Activated T-cell treated with anti-CD3 and anti-CD28 coated beads, Interleukin-2, amount 50 U/mL, for 72 hours (primary cell): Measurements from ENCODE around the gene MPRIP. TPM values are rescaled to one million over a fixed set of nuclear protein-coding genes. Genes with fewer than 3 reads are reported as not detected.

Source experiments
- ATAC-seq, 2 donors: fragments of 150-1000 bp; cut with Tn5 transposase; replicated peaks in 1 of 2; 2 replicates each; pipeline ENCODE4 v1.10.0; 2021; ENCODE audit warnings: moderate library complexity in 2 of 2, mild to moderate bottlenecking in 1 of 2
- DNase-seq, 2 donors: peaks; one replicate each; pipeline ENCODE4 v3.0.0; 2021 to 2022; ENCODE audit warnings: mixed read lengths in 1 of 2
- H3K27ac Mint-ChIP-seq: one replicate; pipeline ENCODE4 v1.8.0; 2022; ENCODE audit warnings: mild to moderate bottlenecking, moderate library complexity, mixed read lengths
- H3K27me3 Mint-ChIP-seq: one replicate; pipeline ENCODE4 v1.8.0; 2022; ENCODE audit warnings: low read depth, mixed read lengths
- H3K36me3 Mint-ChIP-seq, 2 donors: one replicate each; pipeline ENCODE4 v1.8.0; 2022; ENCODE audit warnings: mixed read lengths in 2 of 2, mild to moderate bottlenecking in 1 of 2; ENCODE audit not compliant: insufficient read depth in 2 of 2
- H3K4me1 Mint-ChIP-seq: one replicate; pipeline ENCODE4 v1.8.0; 2022; ENCODE audit warnings: low read depth, mixed read lengths
- H3K4me3 Mint-ChIP-seq, 2 donors: one replicate each; pipeline ENCODE4 v1.8.0; 2022; ENCODE audit warnings: mild to moderate bottlenecking in 2 of 2, mixed read lengths in 2 of 2, moderate library complexity in 2 of 2
- H3K9me3 Mint-ChIP-seq, 2 donors: one replicate each; pipeline ENCODE4 v1.8.0; 2022; ENCODE audit warnings: mixed read lengths in 2 of 2
- total RNA-seq, 2 donors: library from RNA; stranded (reverse); gene quantifications; one replicate each; pipeline ENCODE4 v1.2.3, GENCODE V29; 2022

The MPRIP gene
- total RNA-seq, 2 donors from 2014 or later = 110 to 128 TPM

DNA sequence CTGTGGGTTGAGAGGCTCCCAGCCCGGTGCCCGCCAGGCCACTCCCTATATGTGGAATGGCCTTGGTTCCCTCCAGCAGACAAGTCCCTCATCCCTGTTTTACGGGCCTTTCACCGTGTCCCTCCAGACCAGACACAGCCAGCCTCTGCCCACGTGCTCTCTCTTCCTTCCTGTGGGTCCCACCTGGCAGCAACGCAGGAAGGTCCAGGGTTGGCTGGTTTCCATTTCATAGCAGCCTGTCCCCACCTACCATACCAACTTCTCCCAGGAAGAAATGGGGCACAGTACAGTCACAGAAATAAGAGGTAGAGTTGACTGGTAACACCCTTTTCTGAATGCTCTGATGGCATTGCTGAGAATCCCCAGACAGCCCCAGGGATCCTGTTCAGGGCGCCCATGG, 128.9 kb downstream of the MPRIP start:
- peak overlapping the region; percentile 39 for H3K27ac Mint-ChIP-seq

DNA sequence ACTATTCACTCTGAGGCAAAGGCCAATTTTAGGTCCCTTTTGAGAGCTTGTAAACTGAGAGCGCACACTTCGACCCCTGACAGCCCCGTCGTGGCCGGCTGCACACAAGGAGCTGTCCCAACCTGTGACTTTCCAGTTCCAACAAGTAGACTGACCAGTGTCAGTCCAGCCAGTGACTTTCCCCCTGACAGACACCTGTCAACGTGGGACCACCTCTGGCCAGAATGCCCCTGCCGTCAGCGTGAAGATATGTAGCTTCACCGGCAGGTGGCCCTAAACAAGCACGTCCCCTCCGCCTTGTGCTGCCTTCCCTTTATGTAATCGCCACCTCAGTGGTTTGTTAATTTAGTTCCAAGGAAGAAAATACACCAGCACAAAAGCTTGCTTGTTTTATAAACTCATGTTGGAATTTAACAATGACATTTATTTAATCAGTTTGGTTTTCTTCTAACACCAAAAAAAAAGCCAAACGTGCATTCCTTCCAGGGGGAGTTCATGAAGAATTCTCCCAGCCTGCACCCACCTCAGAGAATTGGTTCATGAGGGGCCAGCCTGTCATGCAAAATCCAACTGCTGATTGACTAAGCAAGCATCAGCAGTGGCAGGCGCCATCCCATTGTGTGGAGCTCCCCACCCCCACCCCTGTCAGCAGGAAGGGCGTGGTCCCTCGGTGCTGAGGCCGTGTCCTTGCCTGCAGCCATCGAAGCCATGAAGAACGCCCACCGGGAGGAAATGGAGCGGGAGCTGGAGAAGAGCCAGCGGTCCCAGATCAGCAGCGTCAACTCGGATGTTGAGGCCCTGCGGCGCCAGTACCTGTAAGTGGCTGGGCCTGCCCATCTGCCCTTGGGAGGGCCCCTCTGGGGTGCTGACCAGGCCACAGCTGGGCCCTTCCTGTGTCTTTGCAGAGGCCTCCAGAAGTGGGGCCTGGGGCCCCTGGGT, 130.0 kb downstream of the MPRIP start:
- Mint-ChIP-seq H3K27ac (peak overlapping the region; percentile 60), H3K9me3 (no peaks in the 10 kb centered on the region), H3K27me3 (no peaks in the 10 kb centered on the region), H3K36me3 (peaks cover 0 to 8% of the 10 kb centered on the region in 2 donors), H3K4me3 (no peak overlapping the region), H3K4me1 (peaks cover 38% of the 10 kb centered on the region)
- DNase-seq (no peak), ATAC-seq (no peak)

More for the DNA sequence above, 128.9 kb downstream of the MPRIP start:
- no peaks in the 10 kb centered on the region for H3K27me3 Mint-ChIP-seq
- H3K4me1 Mint-ChIP-seq = peaks cover 27% of the 10 kb centered on the region
- no peaks in the 10 kb centered on the region for H3K9me3 Mint-ChIP-seq
- DNase-seq (no peak), ATAC-seq (no peak)
- no peak overlapping the region for H3K4me3 Mint-ChIP-seq
- H3K36me3 Mint-ChIP-seq = peaks cover 0 to 4% of the 10 kb centered on the region in 2 donors

GRCh38 chr17:17172990-17173389, 130.7 kb downstream of the MPRIP start:
- H3K36me3 Mint-ChIP-seq = peaks cover 0 to 10% of the 10 kb centered on the region in 2 donors
- peak in 1 of 2 donors; percentile 15 for ATAC-seq
- DNase-seq = no peak
- H3K27me3 Mint-ChIP-seq = no peaks in the 10 kb centered on the region
- H3K27ac Mint-ChIP-seq = peak overlapping the region; percentile 27
- no peak overlapping the region for H3K4me3 Mint-ChIP-seq
- no peaks in the 10 kb centered on the region for H3K9me3 Mint-ChIP-seq
- H3K4me1 Mint-ChIP-seq = peaks cover 45% of the 10 kb centered on the region

GRCh38 chr17:17173921-17174320, 131.7 kb downstream of the MPRIP start:
- H3K36me3 Mint-ChIP-seq = peaks cover 3 to 11% of the 10 kb centered on the region in 2 donors
- no peak for DNase-seq
- no peak overlapping the region for H3K4me3 Mint-ChIP-seq
- no peak for ATAC-seq
- peak overlapping the region; percentile 27 for H3K27ac Mint-ChIP-seq
- no peaks in the 10 kb centered on the region for H3K27me3 Mint-ChIP-seq
- H3K9me3 Mint-ChIP-seq = no peaks in the 10 kb centered on the region
- peaks cover 54% of the 10 kb centered on the region for H3K4me1 Mint-ChIP-seq

DNA sequence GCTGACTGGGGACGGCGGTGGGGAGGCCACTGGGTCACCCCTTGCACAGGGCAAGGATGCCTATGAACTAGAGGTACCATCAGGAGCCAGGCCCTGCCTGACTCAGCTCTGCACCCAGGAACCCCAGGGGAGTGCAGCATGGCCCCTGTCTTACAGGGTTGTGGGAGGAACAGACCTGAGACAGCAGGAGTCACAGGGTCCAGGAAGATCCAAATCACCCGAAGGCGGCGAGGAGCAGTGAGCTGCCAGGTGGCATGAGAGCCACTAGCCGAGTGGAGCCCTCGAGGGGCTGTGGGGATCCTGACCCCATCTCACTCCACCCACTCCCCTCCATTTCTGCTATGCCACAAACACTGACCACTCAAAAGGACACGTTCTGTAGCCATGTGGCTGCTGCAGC, 133.1 kb downstream of the MPRIP start:
- Mint-ChIP-seq H3K9me3 (no peaks in the 10 kb centered on the region), H3K36me3 (peaks cover 3 to 16% of the 10 kb centered on the region in 2 donors), H3K4me1 (peaks cover 65% of the 10 kb centered on the region), H3K27me3 (no peaks in the 10 kb centered on the region), H3K4me3 (no peak overlapping the region), H3K27ac (peak overlapping the region; percentile 33)
- ATAC-seq = no peak
- no peak for DNase-seq

GRCh38 chr17:17175917-17176316, 133.7 kb downstream of the MPRIP start:
- Mint-ChIP-seq H3K9me3 (no peaks in the 10 kb centered on the region), H3K36me3 (peaks cover 6 to 21% of the 10 kb centered on the region in 2 donors), H3K27ac (peak overlapping the region; percentile 79), H3K27me3 (no peaks in the 10 kb centered on the region), H3K4me3 (peak overlapping the region; percentile 53 to 74), H3K4me1 (peaks cover 65% of the 10 kb centered on the region)
- DNase-seq (no peak), ATAC-seq (no peak)

DNA sequence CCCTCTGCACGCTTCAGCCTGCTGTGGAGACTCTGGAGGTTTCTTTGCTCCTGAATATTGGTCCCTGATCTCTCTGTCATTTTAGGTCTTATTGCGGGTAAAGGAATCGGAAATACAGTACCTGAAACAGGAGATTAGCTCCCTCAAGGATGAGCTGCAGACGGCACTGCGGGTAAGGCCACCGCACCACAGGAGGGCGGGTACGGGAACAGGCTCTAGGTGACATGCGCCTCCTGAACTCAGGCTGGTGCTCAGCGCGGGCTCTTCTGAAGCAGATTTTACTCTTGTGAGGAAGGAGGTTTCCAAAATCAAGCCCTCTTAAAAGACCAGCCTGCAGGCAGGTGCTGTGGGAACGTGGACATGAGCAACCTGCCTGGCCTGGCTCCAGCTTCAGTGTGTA, 134.1 kb downstream of the MPRIP start:
- Mint-ChIP-seq H3K9me3 (no peaks in the 10 kb centered on the region), H3K27me3 (no peaks in the 10 kb centered on the region), H3K4me3 (peak overlapping the region; percentile 53 to 74), H3K27ac (peak overlapping the region; percentile 79), H3K4me1 (peaks cover 68% of the 10 kb centered on the region), H3K36me3 (peaks cover 7 to 21% of the 10 kb centered on the region in 2 donors)
- ATAC-seq = peak in 1 of 2 donors; percentile 20
- DNase-seq = peak in 1 of 2 donors; percentile 39

- Mint-ChIP-seq H3K4me3 (peak overlapping the region; percentile 39 to 53), H3K36me3 (peaks cover 7 to 19% of the 10 kb centered on the region in 2 donors), H3K9me3 (no peaks in the 10 kb centered on the region), H3K4me1 (peaks cover 71% of the 10 kb centered on the region), H3K27me3 (no peaks in the 10 kb centered on the region), H3K27ac (peak overlapping the region; percentile 58)
- ATAC-seq (no peak), DNase-seq (no peak)
These were observed 134.9 kb downstream of the MPRIP start for GRCh38 chr17:17177176-17177575.

GRCh38 chr17:17179371-17179827, 137.1 kb downstream of the MPRIP start:
- Mint-ChIP-seq H3K27me3 (no peaks in the 10 kb centered on the region), H3K36me3 (peaks cover 7 to 22% of the 10 kb centered on the region in 2 donors), H3K4me1 (peaks cover 87% of the 10 kb centered on the region), H3K4me3 (peak overlapping the region; percentile 76 to 78), H3K27ac (peak overlapping the region; percentile 93), H3K9me3 (no peaks in the 10 kb centered on the region)
- ATAC-seq (peak; percentile 83 to 86), DNase-seq (peak; percentile 29 to 45)

DNA sequence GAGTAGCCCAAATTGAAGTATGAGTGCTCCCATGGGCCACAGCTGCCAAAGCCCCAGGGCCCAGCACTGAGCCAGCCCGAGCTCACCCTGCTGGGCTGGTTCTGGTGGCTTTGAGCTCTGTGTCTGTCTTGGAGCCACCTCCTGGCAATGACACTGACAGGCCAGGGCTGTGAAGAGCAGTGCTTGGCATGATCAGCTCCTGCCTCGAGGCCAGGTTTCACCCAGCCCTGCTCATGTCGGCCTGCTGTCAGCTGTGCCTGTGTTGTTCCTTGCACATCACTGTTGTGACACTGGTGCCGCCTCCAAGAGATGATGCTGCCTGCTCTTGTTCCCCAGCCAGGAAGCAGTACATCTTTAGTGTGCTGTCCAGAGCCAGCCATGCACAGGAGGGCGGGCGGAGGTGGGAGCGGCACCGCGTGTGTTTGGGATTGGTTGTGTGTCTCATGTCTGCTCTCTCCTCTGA, 137.9 kb downstream of the MPRIP start:
- H3K9me3 Mint-ChIP-seq = no peaks in the 10 kb centered on the region

GRCh38 chr17:17180741-17181525, 138.7 kb downstream of the MPRIP start:
- H3K4me1 Mint-ChIP-seq = peaks cover 96% of the 10 kb centered on the region
- H3K27me3 Mint-ChIP-seq = no peaks in the 10 kb centered on the region
- H3K36me3 Mint-ChIP-seq = peaks cover 7 to 25% of the 10 kb centered on the region in 2 donors
- peak overlapping the region; percentile 84 to 87 for H3K4me3 Mint-ChIP-seq
- H3K9me3 Mint-ChIP-seq = no peaks in the 10 kb centered on the region
- DNase-seq = no peak
- peak overlapping the region; percentile 93 for H3K27ac Mint-ChIP-seq
- ATAC-seq = no peak

More for the DNA sequence above, 137.9 kb downstream of the MPRIP start:
- H3K27me3 Mint-ChIP-seq = no peaks in the 10 kb centered on the region
- peaks cover 7 to 25% of the 10 kb centered on the region in 2 donors for H3K36me3 Mint-ChIP-seq
- ATAC-seq = peak; percentile 22 to 28
- peak overlapping the region; percentile 93 for H3K27ac Mint-ChIP-seq
- peak; percentile 37 to 38 for DNase-seq
- peaks cover 95% of the 10 kb centered on the region for H3K4me1 Mint-ChIP-seq
- H3K4me3 Mint-ChIP-seq = peak overlapping the region; percentile 76 to 78

DNA sequence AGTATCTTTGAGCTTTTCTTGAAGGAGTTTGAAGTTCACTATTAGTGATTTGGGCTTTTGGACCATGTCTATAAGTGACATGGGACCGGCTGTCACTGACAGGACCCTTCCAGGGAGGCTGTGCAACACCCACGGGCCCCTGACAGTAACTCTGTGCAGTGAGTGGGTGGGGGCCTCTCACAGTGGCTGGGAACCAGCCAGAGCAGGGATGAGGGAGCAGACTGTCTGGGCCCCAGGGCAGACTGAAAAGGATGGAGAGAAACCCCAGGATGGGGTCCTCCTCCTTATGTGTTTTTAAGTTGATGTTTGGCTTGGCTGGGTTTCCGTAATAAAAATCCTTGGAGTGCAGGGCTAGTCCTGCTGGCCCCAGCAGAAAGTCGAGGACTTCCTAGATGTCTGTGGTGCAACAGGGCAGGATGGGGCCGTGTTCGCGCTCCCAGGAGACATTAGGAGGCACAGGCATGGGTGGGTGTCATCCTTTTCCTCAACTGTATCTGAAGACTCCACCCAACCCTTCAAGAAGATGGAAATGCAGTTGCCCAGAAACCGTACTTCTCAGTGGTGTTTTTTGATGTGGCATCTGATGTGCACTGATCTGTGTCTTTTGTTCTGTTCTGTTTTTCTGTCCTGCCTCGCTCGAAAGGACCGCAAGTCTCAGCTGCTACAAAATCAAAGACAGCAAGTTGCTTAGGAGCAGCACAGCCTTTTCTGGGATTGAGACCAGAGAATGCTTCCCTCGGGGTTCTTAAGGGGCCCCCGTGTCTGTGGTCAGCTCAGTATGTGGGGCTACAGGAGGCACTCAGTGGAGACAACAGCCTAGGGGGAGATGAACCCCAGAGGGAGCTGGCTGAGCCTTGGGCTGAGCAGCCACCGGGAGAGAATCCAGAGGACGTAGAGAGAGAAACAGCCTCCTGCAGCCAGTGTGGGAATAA, 139.7 kb downstream of the MPRIP start:
- Mint-ChIP-seq H3K9me3 (no peaks in the 10 kb centered on the region), H3K36me3 (peaks cover 7 to 24% of the 10 kb centered on the region in 2 donors), H3K4me3 (peak overlapping the region; percentile 84 to 87), H3K4me1 (peaks cover 96% of the 10 kb centered on the region), H3K27me3 (no peaks in the 10 kb centered on the region), H3K27ac (peak overlapping the region; percentile 85)
- DNase-seq (peak; percentile 31 to 49), ATAC-seq (peak; percentile 18 to 47)
